GM08714 (cell line): Measurements from ENCODE around the gene ACTN2.

Source experiments
- H3K4me3 ChIP-seq: fragments of 200-500 bp; sonication (Bioruptor generic); 2 replicates; pipeline ENCODE4 v1.5.1; 2014; ENCODE audit warnings: mild to moderate bottlenecking, low read length, inconsistent platforms
- ZNF274 ChIP-seq: IDR thresholded peaks from 2 replicates; pipeline ENCODE4 v1.6.1; 2012; ENCODE audit warnings: mild to moderate bottlenecking, low read depth, low read length

Gene ACTN2

DNA sequence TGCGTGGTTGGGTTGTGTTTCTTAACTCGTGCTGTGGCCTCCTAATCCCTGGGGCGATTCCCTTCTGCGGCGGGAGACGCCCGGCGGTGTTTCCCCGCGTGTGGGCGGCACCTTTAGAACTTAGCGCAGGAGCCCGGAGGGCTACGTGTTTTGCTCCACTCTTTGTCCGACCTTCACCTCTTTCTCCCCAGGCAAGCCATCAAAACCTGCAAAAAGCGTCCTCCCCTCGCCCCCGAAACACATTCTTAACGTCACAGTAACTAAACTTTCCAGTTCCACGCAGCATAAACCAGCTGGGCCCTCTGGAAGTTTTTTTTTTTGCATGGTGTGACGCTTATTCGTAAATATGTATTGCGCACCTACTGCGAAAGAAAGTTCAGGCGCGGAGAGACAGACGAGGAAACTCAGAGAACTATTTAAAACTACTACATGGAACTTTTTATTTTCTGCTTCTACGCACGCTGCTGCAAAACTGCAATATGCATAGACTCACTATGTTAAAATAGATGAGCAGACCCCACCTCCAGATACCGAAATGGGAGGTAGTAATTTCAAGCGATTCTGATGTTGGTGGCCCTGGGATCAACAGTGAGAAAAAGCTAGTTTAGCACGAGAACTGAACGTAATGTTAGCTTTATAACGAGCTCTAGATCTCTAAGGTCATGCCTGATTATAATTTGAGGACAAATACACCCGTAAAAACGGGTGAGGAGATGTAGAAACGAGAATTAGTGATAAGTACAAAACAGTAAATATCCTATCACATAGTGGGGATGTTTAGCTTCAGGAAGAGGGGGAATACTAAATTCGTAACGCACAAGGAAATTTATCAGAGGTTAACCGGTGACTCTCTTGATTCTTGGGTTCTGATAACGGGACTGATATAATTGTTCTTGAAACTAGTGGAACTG lies 109.7 kb downstream of the ACTN2 start:
- no peak for TF ChIP-seq ZNF274
- peak overlapping the region; percentile 99 for H3K4me3 ChIP-seq

DNA sequence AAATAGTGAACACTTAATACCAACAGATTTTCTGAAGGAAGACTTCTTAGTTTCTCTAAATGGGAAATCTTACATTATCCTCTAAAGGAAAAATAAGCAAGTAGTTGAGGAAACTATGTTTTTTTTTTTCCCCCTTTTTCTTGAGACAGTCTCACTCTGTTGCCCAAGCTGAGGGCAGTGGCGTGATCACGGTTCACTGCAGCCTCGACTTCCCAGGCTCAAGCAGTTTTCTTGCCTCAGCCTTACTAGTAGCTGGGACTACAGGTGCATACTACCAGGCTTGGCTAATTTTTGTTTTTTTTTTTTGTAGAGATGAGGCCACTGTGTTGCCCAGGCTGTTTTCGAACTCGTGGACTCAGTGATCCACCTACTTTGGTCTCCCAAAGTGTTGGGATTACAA lies 112.7 kb downstream of the ACTN2 start:
- H3K4me3 ChIP-seq, result no peak overlapping the region
- no peak for TF ChIP-seq ZNF274

DNA sequence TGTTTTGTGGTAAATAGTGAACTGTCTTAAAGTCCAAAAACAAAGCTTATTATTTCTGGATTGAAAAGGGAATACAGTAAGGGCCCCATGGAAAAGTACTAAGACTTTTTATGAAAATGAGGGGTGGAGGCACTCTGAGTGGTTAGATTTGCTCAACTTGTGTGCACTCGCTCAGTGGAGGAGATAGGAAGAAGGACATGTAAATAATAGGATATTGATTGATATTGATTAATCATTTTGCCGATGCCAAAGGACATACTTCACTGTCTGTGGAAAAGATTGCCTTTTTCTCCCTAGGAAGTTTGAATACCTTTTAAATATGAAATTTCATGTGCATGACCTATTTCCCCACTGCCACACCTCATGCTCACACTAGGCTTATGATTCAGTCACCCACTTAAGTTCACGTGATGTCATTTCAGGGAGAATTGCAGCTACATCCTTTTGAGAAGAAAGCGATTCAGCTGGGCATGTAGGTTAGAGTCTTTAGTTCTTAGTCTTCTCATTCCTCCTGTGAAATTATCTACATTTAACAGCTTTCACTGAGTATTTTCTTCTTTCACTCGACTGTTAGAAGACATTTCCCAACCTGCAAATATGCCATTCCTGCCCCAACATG lies 113.8 kb downstream of the ACTN2 start:
- no peak overlapping the region for H3K4me3 ChIP-seq
- no peak for TF ChIP-seq ZNF274

DNA sequence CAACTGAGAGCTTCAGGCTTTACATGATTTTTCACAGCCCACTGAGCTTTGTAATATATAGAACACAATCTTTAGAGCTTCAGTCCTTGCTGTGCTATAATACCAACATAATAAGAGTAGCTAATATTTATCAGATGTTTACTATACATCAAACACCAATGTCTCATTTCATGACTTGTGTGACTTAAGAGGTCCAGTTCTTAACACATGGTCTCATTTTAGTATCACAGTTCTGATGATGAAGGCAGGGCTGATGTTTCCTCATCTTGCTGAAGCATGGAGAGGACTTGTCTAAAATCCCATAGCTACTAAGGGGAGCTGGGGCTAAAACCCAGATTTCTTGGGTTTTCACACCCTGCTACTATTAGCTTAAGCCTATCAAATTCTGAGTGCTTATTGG lies 114.3 kb downstream of the ACTN2 start:
- no peak overlapping the region for H3K4me3 ChIP-seq

DNA sequence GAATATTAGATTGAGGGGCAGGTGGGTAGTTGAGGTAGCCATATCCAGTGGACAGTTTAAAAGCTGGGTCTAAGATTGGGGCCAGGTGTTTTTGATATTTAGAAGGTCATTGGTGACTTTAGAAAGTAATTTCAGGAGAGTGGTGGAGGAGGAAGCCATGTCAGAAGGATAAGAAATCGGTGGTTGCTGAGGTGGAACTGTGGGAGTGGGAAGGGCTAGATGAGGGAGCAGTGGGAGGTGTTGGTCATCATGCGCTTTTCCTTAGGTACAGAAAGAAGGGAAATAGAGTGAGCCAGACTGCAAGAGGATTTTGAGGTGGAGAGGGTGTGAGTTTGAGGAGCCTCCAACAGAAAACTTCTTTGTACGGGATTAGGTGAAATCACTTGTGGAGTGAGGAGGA lies 116.0 kb downstream of the ACTN2 start:
- no peak overlapping the region for H3K4me3 ChIP-seq
- no peak for TF ChIP-seq ZNF274

More for the DNA sequence above, 114.3 kb downstream of the ACTN2 start:
- TF ChIP-seq ZNF274, result no peak

DNA sequence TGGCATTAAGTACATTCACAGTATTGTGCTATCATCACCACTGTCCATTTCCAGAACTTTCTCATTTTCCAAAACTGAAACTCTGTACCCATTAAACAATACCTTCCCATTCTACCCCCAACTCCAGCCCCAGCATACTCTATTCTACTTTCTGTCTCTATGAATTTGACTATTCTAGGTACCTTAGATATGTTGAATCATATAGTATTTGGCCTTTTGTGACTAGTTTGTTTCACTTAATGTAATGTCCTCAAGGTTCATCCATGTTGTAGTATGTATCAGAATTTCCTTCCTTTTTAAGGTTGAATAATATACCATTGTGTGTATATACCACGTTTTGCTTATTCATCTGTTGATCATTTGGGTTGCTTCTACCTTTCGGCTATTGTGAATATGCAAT lies 120.3 kb downstream of the ACTN2 start:
- H3K4me3 ChIP-seq, result no peak overlapping the region
- no peak for TF ChIP-seq ZNF274

DNA sequence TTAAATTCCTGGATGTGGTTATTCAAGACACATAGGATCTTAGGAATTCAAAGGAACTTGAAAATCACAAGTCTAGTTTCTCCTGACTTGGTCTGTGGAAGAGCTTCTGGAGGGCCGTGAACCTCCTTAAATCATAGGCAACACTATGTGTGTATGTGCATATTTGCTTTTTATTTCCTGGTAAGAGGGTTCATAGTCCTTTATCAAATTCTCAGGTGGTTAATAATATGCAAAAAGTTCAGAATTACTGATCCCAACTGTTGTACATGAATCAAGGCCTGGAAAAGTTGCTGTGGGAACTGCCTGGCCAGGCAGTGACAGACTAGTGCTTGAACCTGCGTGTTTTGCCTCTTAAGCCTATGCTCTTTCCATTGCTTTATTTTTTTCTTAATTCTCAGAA lies 121.7 kb downstream of the ACTN2 start:
- TF ChIP-seq ZNF274, result no peak
- no peak overlapping the region for H3K4me3 ChIP-seq

DNA sequence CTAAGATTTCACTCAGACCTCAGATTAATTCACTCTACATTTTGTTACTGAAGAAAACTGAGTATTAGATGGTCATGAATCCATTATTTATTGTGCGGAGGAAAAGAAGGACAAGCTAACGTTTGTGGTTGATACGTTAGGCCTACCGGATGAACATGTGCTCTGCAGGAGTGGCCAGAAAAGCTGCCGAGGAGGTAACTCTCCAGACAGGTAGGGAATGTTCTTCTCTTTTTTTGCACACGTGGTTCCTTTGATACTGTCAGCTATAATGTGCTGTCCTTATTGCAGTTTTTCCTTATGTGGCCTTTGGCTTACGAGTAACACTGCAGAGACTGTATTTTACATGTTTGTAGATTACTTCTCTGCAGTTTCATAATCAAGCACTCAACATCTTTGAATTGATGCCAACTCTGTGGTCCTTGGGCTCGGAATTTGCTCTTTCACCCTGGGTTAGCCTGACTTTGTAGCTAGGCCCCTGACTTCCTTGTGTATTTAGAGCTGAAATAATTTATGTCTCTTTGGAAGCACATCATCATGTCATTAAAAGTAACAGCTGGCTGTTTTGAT lies 122.3 kb downstream of the ACTN2 start:
- no peak for TF ChIP-seq ZNF274
- no peak overlapping the region for H3K4me3 ChIP-seq

DNA sequence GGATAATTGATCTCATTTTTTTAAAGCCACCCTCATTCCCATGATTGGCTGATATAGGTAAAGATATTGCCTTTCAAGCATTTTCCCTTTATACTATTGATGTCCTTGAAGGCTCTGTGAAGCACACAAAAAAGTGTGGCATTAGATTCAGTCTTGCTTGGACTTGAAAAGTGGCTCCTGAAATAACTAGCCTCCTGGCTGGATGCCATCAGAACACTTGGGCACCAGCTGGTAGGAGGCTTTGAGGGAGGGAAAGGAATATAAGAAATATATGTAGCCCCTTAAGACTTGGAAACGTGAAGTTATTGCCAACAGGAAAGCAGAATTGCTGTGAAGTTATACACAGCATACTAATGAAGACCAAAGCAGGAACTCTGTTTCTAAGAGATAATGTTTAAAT lies 122.8 kb downstream of the ACTN2 start:
- no peak overlapping the region for H3K4me3 ChIP-seq
- no peak for TF ChIP-seq ZNF274

DNA sequence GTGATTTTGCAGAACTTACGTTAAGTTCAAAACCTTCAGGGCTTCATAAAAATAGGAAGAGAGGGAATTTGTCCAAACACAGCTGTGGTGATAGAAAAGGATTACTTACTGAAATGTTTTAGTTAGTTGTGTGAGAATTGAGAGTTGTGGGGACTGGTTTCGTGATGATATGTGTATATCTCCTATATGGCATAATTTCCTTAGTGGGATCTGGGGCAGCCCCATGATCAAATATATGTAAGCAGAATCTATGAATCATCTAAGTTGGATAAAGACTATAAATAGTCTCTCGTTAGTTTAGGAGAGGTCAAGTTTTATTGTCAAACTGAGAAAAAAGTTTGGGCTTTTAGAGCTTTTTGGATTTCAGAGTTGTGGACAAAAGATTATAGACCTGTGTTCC lies 123.7 kb downstream of the ACTN2 start:
- no peak overlapping the region for H3K4me3 ChIP-seq
- TF ChIP-seq ZNF274, result no peak

DNA sequence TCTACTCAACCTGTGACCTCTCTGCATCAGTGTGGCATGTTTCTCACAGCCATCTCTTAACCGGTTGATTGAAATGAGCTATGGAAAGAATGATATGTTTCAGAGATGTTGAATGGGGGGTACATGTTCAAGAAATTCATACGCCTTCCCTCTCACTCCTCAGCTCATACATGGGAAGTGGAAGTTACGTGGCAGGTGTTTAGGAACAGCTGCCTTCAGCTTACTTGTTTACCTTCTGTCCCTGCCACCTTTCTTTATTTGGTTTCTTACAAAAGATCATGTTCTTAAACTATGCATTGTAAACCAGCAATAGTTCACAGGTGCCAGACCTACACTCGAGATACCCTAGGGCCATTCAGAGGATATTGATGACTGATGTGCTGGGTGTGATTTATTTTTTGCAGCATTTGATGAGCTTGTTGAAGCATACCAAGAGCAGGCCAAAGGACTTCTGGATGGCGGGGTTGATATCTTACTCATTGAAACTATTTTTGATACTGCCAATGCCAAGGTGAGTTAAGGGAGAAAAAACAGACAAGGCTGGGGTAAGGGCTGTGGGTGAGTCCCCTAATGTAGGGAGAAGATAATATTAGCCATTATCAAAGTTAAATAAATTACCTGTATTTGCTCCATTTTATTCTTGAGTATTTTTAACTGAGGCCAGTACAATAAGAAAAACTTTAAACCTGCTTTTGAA lies 126.2 kb downstream of the ACTN2 start:
- H3K4me3 ChIP-seq, result no peak overlapping the region
- TF ChIP-seq ZNF274, result no peak
